ACHN (cell line): ENCODE results near the gene INPP4B.

ENCODE experiments used
- DNase-seq: peaks from one replicate; pipeline ENCODE4 v3.0.0-alpha.2; 2015
- in situ Hi-C: cut with HindIII; loops from 2 replicates; pipeline ENCODE4 v1.10.0; 2017; ENCODE audit warnings: low sequenced_read_pairs, low pct_ligation_motif_present, low pct_unique_long_range_greater_than_20kb

INPP4B gene

GRCh38 chr4:142465526-142465925 is 380.6 kb downstream of the INPP4B start:
- in situ Hi-C loops: no loop called here
- no peak for DNase-seq

DNA sequence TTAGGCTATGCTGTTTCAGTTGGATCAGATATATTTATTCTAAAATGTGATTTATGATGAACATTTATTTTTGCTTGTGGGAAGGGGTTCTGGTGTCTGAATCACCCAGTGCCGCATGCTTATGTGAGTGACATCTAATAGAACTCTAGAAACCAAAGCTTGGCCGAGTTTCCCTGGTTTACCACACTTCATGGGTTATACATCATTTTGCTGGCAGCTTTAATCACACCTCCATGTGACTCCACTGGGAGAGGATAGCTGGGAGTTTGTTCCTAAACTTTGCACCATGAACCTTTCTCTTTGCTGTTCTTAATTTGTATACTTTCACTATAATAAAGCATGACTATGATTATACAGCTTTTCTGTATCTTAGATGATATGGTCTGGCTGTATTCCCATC is 382.9 kb downstream of the INPP4B start:
- in situ Hi-C loops: no loop called here
- no peak for DNase-seq

- no peak for DNase-seq
- in situ Hi-C loops: no loop called here
Measured at GRCh38 chr4:142452161-142452855, 393.8 kb downstream of the INPP4B start.

DNA sequence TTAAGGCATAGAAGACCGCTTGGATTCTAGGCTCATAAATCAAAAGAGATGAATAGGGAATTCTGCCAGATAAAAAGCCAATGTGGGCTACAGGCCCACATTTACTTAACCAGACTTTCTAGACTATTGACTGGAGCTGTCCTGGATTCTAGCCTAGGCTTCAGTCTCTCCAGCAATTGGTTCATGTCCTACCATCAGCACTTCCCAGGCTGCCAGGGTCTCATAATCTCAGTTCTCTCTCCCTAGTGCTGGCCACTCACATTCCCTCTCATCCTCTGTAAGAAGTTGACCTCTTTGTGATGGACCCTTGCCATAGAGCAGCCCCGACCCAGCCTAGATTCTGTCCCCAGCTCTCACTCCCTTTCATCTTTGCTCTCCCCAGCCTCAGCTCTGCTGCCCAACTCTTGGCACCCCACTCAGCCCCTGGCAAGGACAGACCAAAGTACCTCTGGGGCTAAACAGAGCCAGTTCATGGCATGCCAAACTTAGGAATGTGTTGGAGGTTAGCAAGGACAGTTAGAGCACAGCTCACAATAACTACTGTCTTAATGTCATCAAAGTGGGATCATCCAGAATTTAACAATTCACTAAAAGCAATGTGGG is 396.2 kb downstream of the INPP4B start:
- in situ Hi-C loops: no loop called here
- DNase-seq: no peak

DNA sequence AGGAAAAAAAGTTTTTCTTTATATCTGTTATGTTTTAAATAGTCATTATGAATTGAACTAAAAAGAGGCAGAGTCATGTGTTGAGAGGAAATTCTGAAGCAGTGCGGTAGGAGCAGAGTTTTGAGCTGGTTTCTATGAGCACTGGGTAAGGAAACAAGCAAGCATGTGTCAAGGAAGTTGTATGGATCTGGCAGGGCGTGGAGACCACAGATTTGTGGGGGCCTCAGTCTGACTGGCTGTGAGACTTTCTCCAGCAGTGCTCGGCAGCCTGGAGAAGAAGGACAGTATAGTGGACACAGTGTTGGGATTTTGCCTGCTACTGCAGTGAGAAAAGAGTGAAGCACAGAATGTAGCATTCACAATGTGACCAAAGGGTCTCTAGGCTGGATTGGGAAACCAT is 399.1 kb downstream of the INPP4B start:
- no peak for DNase-seq
- in situ Hi-C loops: no loop called here

- in situ Hi-C loops: no loop called here
- DNase-seq: no peak
Measured at GRCh38 chr4:142443469-142443868, 402.6 kb downstream of the INPP4B start.

DNA sequence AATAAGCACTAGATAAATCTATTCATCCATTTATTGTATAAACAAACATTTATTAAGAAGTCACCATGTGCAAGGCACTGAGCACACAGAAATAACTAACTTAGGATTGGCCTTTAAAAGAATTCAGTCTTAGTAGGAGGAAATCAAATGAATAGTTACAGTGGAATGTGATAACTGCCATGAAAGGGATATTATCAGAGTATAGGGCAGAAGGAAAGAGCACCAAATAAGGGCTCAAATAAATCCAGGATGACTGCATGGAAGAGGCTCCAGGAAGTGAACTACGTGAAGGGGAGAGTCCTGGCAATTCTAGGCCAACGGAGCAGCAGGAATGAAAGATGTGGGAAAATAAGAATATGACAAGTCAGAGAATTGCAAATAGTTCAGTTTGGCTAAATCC is 406.0 kb downstream of the INPP4B start:
- no peak for DNase-seq
- in situ Hi-C loops: no loop called here

- no peak for DNase-seq
- in situ Hi-C loops: no loop called here
Measured at GRCh38 chr4:142435599-142436235, 410.4 kb downstream of the INPP4B start.

- DNase-seq: no peak
- in situ Hi-C loops: no loop called here
Measured at GRCh38 chr4:142434519-142435224, 411.4 kb downstream of the INPP4B start.

DNA sequence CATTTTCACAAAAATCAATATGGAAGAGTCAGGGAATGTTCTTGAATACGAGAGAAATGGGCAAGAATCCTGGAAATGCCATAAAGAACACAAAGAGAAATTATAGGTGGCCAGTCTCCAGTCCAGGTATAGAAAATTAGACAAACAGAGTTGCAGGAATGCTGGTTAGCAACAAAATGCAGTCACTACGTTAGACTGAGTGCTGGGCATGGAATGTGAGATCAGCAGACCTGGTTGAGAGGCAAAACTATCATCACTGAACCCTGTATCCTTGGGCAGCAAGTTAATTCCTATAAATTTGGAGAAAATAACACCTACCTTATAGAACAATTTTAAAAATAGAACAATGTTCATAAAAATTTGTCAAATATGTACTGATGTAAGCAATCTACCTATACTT is 417.4 kb downstream of the INPP4B start:
- DNase-seq: no peak
- in situ Hi-C loops: no loop called here

GRCh38 chr4:142427456-142427855 is 418.6 kb downstream of the INPP4B start:
- DNase-seq: no peak
- in situ Hi-C loops: no loop called here

GRCh38 chr4:142423861-142424260 is 422.2 kb downstream of the INPP4B start:
- DNase-seq: no peak
- in situ Hi-C loops: no loop called here

- DNase-seq: no peak
- in situ Hi-C loops: no loop called here
Measured at GRCh38 chr4:142420311-142421095, 425.6 kb downstream of the INPP4B start.

GRCh38 chr4:142419712-142420111 is 426.4 kb downstream of the INPP4B start:
- in situ Hi-C loops: no loop called here
- no peak for DNase-seq

- DNase-seq: no peak
- in situ Hi-C loops: no loop called here
Measured at GRCh38 chr4:142418697-142419096, 427.4 kb downstream of the INPP4B start.

DNA sequence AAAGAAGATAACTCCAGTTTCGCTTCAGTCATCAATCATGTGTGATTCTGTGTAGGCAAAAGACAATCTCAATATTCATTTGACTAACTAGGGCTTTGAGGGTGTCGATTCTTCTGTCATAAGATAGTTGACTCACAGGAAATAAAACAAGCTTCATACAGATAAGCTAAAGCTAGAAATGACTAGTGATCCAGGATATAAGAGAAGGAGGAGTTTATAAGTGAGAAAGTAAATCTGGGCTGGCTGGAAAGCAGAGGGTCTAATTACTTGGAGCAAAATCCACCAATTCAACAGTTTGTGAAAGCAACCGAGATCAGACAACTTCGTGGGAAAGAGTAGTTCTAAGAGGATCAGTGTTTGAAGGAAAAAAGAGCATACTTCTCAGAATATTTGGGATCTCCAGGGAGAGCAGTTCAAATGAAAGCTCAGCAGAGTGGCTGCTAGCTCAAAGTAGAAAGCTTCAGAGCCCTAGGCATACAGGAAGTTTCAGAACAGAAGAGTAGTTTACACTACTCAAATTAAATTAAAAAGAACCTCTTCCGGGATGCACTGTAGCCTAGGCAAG is 429.3 kb downstream of the INPP4B start:
- no peak for DNase-seq
- in situ Hi-C loops: no loop called here

DNA sequence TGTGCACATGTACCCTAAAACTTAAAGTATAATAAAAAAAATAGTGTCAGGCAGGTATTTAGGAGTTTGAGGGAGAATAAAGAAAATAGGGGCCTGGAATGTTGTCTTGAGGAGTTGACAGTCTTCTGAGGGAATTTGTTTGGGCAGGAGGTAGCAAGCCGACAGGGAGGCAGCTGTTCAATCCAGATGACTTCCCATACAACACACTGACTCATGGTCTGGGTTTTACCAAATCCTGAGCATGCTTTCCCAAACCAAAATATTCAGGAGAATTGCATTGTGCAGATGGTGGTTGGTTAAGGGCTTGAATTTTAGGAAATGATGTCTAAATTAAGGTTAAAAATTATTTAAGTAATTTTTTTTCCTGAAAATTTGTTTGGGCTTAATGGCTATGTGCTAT is 430.0 kb downstream of the INPP4B start:
- no peak for DNase-seq
- in situ Hi-C loops: no loop called here

DNA sequence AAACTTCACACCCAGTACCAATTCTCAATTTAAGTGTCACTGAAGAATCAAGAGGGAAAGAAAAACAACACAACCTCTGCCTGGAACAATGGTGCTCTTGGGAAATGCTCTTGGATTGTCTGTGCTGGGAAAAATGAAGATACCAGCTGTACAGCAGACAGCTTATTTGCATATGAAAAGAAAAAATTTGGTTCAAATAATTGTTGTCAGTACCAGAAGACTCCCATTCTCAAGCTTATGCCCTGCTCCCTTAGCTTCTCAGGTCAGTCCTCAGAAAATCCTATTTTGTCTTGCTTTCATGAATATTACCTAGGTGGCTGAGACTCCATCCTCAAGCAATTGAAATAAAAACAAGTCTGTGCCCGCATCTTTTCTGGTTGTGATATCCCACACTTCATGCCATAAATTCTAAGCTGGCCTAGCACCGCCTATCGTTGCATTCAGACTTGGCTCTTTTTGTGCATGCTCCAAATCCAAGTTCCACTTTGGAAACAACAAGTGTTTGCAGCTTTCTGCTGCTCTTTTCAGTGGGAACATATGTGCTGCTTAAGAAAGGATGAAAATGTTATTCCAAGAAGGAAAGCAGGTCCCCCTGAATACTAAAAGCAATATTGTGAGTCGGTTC is 431.6 kb downstream of the INPP4B start:
- no peak for DNase-seq
- in situ Hi-C loops: no loop called here
